ENCODE data around the gene UBXN1.
"Not testable (repeated sequence)": the region's sequence is repeated elsewhere in the genome, so short reads cannot be mapped to it uniquely, and the experiment has no call there.

Gene UBXN1

DNA sequence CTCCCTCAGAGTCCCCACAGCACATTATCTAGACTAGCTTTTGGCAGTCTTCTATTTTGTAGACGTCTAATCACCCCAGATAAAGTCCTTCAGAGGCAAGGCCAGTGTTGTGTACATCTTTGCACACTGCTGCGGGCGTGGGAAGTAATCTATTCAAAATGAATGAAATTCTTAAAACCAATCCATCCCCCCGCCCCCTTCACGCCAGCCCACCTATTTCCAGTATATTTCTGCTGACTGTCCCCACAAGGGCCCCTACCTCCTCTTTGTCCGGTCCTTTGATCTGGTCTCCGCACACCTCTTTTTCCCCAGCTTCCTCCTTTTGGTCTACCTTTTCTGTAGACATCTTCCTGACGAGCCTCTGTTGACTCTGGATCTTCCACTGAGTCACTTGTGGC, 28.0 kb upstream of the UBXN1 start:
- no peak for FAIRE-seq
- TF ChIP-seq TAF1 (IDR thresholded peaks at IDR 0.05; ENCODE audit: borderline replicate concordance, low read depth, low read length), result no peak
- no peak for TF ChIP-seq POLR2A (IDR thresholded peaks at IDR 0.05; ENCODE audit: low read depth, low read length)
- DNase-seq (ENCODE audit: insufficient read length), result no peak

DNA sequence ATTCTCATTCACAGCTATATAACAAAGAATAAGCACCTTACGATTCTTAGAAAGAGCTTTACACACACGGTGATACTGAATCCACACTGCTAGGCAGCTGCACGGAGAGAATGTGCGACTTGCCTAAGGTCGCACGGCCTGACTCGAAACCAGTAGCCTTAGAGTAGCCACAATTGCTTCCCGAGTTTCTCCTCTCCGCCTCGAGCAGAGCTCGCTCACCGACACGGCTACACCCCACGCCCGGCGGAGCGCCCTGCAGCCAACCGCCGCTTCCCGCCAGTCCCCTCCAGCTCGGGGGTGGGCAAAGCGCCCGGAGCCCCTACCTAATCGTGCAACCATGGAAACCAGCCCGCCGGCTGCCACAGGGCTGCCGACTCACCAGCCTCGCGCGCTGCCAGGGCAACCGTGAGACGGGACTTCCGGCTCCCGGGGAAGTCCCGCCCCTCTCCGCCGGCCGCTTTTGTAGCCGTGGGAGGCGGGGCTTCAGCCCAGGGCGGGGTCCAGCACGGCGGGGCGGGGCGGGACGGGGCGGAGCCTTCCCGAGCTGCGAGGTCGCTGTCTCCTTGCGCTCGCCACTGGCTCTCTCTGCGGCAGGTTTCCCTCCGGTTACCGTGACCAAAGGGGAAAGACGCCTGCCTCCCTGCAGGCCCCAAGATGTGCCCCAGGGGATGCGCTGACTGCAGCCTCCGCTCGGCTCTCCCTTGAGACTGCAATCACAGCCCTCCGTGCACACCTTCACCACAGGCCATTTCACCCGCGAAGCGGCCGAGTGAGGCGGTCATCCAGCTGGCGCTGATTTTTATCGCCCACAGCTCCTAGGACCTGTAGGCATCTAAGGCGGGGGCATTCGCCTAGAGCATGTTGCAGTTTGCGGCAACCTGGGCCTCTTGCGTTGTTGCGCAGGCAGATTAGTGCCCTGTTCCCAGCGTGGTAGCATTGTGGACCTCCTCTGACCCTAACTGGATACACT, 27.3 kb upstream of the UBXN1 start:
- no peak; the same call in 1 of the 2 replicates for TF ChIP-seq POLR2AphosphoS5 (IDR thresholded peaks at IDR 0.05; ENCODE audit: low read depth, low read length)
- TF ChIP-seq POLR2A (IDR thresholded peaks at IDR 0.05; ENCODE audit: low read depth, low read length), result peak; percentile 66; the same call in 1 of the 2 replicates
- no peak for TF ChIP-seq TAF1 (IDR thresholded peaks at IDR 0.05; ENCODE audit: borderline replicate concordance, low read depth, low read length)
- peak; percentile 95 for DNase-seq (ENCODE audit: insufficient read length)
- FAIRE-seq, result peak; percentile 94

- no peak for TF ChIP-seq POLR2A (IDR thresholded peaks at IDR 0.05; ENCODE audit: low read depth, low read length)
- TF ChIP-seq POLR2AphosphoS5 (IDR thresholded peaks at IDR 0.05; ENCODE audit: low read depth, low read length), result no peak
- TF ChIP-seq TAF1 (IDR thresholded peaks at IDR 0.05; ENCODE audit: borderline replicate concordance, low read depth, low read length), result no peak
- DNase-seq (ENCODE audit: insufficient read length) (no peak), FAIRE-seq (no peak)
These were observed 26.5 kb upstream of the UBXN1 start for GRCh38 chr11:62705413-62705812.

DNA sequence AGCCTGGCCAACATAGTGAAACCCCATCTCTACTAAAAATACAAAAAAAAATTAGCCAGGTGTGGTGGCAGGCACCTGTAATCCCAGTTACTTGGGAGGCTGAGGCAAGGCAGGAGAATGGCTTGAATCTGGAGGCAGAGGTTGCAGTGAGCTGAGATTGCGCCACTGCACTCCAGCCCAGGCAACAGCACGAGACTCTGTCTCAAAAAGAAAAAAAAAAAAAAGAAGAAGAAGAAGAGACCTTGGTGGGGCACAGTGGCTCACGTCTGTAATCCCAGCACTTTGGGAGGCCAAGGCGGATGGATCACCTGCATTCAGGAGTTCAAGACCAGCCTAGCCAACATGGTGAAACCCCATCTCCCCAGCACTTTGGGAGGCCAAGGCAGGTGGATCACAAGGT, 25.0 kb upstream of the UBXN1 start:
- FAIRE-seq; DNase-seq (ENCODE audit: insufficient read length): not testable (repeated sequence)

DNA sequence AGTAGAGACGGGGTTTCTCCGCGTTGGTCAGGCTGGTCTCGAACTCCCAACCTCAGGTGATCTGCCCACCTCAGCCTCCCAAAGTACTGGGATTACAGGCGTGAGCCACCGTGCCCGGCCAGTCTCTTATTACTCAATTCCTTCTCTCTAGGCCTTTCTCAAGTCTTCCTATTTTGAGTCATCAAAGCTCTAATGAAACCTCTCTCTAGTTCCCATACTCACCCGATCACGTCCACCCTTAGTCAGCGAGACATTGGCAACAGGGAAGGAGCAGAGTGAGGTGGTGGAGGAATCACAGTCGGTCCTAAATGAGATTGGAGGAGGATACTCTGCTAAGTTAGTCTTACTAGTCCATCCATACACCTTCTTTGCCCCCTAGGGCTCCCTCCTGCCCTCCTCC, 23.4 kb upstream of the UBXN1 start:
- no peak for DNase-seq (ENCODE audit: insufficient read length)
- FAIRE-seq, result no peak

DNA sequence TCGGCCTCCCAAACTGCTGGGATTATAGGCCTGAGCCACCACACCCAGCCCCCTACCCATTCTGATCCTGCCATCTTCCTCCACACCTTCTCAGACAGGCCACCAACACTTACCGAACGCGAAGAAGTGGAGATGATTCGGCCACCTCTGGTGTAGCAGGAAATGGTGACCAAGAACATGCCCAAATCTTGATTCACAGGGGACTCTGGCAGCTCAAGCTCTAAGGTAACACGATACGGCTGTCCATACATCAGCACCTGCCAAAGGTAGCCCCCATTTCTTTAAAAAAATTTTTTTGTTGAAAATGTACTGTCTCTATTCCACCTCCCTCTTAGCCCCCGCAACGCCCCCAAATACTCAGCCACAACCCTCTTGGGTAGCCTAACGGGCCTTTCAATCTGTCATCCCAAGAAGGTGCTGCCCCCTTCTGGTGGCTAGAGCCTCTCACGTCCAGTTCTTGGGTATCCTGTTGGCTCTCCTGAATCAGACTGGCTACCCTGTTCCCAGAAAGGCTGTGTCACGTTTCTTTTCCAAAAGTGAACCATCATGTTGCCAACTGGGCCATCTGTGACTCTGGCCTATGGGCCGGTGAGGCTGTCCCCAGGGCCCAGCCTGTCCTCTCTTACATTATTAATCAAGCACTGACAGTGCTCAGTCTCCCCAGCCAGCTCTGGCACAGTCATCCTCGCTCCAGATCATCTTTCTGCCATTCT, 15.7 kb upstream of the UBXN1 start:
- FAIRE-seq (peak; percentile 90), DNase-seq (ENCODE audit: insufficient read length) (peak; percentile 66)
- TF ChIP-seq TAF1 (IDR thresholded peaks at IDR 0.05; ENCODE audit: borderline replicate concordance, low read depth, low read length) (no peak), POLR2AphosphoS5 (IDR thresholded peaks at IDR 0.05; ENCODE audit: low read depth, low read length) (no peak), POLR2A (IDR thresholded peaks at IDR 0.05; ENCODE audit: low read depth, low read length) (no peak)

More for the DNA sequence above, 23.4 kb upstream of the UBXN1 start:
- TF ChIP-seq POLR2AphosphoS5 (IDR thresholded peaks at IDR 0.05; ENCODE audit: low read depth, low read length), result no peak
- no peak for TF ChIP-seq POLR2A (IDR thresholded peaks at IDR 0.05; ENCODE audit: low read depth, low read length)
- no peak for TF ChIP-seq TAF1 (IDR thresholded peaks at IDR 0.05; ENCODE audit: borderline replicate concordance, low read depth, low read length)

GRCh38 chr11:62693624-62694023, 14.8 kb upstream of the UBXN1 start:
- not testable (repeated sequence) for DNase-seq (ENCODE audit: insufficient read length); FAIRE-seq

GRCh38 chr11:62689421-62690183, 10.7 kb upstream of the UBXN1 start, which contains the start of gene LRRN4CL:
Gene LRRN4CL, minus strand, starts transcription at chr11:62689530. Its CDS starts 1,022 bp downstream, at chr11:62688508.
- peak; percentile 17 for FAIRE-seq
- TF ChIP-seq POLR2AphosphoS5 (IDR thresholded peaks at IDR 0.05; ENCODE audit: low read depth, low read length), result no peak
- no peak for TF ChIP-seq POLR2A (IDR thresholded peaks at IDR 0.05; ENCODE audit: low read depth, low read length)
- TF ChIP-seq TAF1 (IDR thresholded peaks at IDR 0.05; ENCODE audit: borderline replicate concordance, low read depth, low read length), result no peak
- DNase-seq (ENCODE audit: insufficient read length), result no peak

DNA sequence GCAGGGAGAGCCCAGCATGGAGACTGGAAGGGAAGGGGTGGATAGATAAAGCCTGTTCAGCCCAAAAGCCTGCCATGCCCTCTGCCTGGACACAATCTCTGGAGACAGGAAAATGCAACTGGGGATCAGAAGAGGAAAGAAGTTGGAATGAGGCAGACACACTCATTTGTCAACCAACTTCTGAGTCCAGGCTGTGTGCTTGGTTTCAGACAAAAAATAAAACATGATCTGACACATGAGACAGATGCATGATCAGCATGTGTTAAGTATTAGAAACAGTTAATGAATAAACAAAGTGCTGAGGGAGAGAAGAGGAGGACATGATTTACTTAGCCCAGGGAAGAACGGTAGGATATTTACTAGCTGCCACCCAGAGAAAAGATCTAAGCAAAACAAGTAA, 9.6 kb upstream of the UBXN1 start:
- FAIRE-seq (no peak), DNase-seq (ENCODE audit: insufficient read length) (no peak)
- no peak for TF ChIP-seq POLR2A (IDR thresholded peaks at IDR 0.05; ENCODE audit: low read depth, low read length)
- TF ChIP-seq POLR2AphosphoS5 (IDR thresholded peaks at IDR 0.05; ENCODE audit: low read depth, low read length), result no peak
- no peak for TF ChIP-seq TAF1 (IDR thresholded peaks at IDR 0.05; ENCODE audit: borderline replicate concordance, low read depth, low read length)

DNA sequence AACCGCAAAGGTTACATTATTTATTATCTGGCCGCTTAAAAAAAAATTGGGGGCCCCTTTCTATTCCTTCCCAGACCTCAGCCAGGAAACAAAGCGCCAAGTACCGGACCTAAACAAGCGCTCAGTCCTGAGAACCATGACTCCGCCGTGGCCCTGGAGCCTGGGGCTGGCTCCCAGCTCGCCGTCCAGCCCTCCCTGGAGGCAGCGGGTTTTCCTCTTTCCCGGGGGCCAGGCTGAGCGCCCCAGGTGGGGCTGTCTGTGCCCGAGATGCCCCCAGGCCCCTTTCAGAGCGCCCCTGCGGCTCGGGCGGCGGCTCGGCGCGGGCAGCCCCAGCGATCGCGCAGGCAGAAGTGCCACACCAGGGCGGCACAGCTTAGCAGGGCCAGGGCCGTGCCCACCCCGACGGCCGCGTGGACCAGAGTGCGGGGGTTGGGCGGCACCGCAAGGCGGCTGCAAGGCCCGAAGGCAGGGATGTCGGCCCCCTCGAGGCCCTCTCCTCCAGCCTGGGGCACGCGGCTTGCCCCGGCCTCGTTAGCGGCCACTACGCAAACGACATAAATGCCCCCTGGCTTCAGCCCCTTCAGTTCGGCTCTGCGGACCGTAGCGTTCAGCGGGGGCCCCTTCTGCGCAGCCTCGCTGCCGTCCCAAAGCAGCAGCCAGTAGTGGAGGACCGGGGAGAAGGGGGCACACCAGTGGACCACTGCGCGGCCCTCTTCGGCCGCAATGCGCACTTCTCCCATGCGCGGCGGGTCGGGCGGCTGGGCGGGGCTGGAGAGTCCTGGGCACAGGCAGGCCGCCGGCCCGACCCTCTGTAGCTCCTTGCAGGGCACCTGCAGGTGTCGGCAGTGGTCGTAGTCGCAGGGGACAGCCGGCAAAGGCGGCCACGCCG, 8.9 kb upstream of the UBXN1 start:
- no peak for TF ChIP-seq TAF1 (IDR thresholded peaks at IDR 0.05; ENCODE audit: borderline replicate concordance, low read depth, low read length)
- TF ChIP-seq POLR2AphosphoS5 (IDR thresholded peaks at IDR 0.05; ENCODE audit: low read depth, low read length), result no peak
- TF ChIP-seq POLR2A (IDR thresholded peaks at IDR 0.05; ENCODE audit: low read depth, low read length), result no peak
- no peak for DNase-seq (ENCODE audit: insufficient read length)
- FAIRE-seq, result no peak

- TF ChIP-seq POLR2A (IDR thresholded peaks at IDR 0.05; ENCODE audit: low read depth, low read length), result no peak
- TF ChIP-seq POLR2AphosphoS5 (IDR thresholded peaks at IDR 0.05; ENCODE audit: low read depth, low read length), result no peak
- no peak for TF ChIP-seq TAF1 (IDR thresholded peaks at IDR 0.05; ENCODE audit: borderline replicate concordance, low read depth, low read length)
- FAIRE-seq (no peak), DNase-seq (ENCODE audit: insufficient read length) (no peak)
These were observed 3.6 kb upstream of the UBXN1 start for GRCh38 chr11:62682518-62682917.
